ENCODE measurements around the gene ATF6B.
"Not testable (repeated sequence)": the region's sequence is repeated elsewhere in the genome, so short reads cannot be mapped to it uniquely, and the experiment has no call there.

The ATF6B gene

GRCh38 chr6:32079566-32080290, 48.3 kb downstream of the ATF6B start:
- DNase-seq = no peak

- DNase-seq = no peak
These were observed 51.7 kb downstream of the ATF6B start for GRCh38 chr6:32076321-32076809.

- DNase-seq = no peak
These were observed 52.3 kb downstream of the ATF6B start for GRCh38 chr6:32075781-32076180.

- no peak for DNase-seq
These were observed 53.0 kb downstream of the ATF6B start for GRCh38 chr6:32074996-32075532.

GRCh38 chr6:32073613-32074012, 54.4 kb downstream of the ATF6B start:
- no peak for DNase-seq

GRCh38 chr6:32073101-32073500, 54.9 kb downstream of the ATF6B start:
- DNase-seq = no peak

- no peak for DNase-seq
These were observed 57.1 kb downstream of the ATF6B start for GRCh38 chr6:32070814-32071543.

- DNase-seq = no peak
These were observed 58.0 kb downstream of the ATF6B start for GRCh38 chr6:32069878-32070515.

GRCh38 chr6:32069460-32069859, 58.6 kb downstream of the ATF6B start:
- no peak for DNase-seq

- no peak for DNase-seq
These were observed 59.2 kb downstream of the ATF6B start for GRCh38 chr6:32068867-32069266.

- not testable (repeated sequence) for DNase-seq
These were observed 59.7 kb downstream of the ATF6B start for GRCh38 chr6:32068315-32068714.

GRCh38 chr6:32067521-32067920, 60.5 kb downstream of the ATF6B start:
- DNase-seq = not testable (repeated sequence)
